Neural cell (in vitro differentiated cells): ENCODE measurements around the gene SOX13. TPM values are rescaled to one million over a fixed set of nuclear protein-coding genes. Genes with fewer than 3 reads are reported as not detected.

Source experiments
- H2AFZ ChIP-seq: fragments of 200-600, 300-800 bp; sonication (generic), shearing (Covaris generic); 2 replicates; pipeline ENCODE4 v1.6.0; 2014; ENCODE audit warnings: low read depth, mild to moderate bottlenecking, antibody characterized with exemption, low read length, moderate library complexity
- H3F3A ChIP-seq: fragments of 200-600 bp; shearing (Covaris generic); 2 replicates; pipeline ENCODE4 v1.6.1; 2016; ENCODE audit warnings: mild to moderate bottlenecking, moderate library complexity, mixed read lengths, antibody characterized with exemption, low read length; ENCODE audit not compliant: insufficient read depth, poor library complexity, severe bottlenecking
- H3K27ac ChIP-seq: fragments of 200-600, 300-800 bp; sonication (generic), shearing (Covaris generic); 2 replicates; pipeline ENCODE4 v1.5.1; 2014; ENCODE audit warnings: mild to moderate bottlenecking, low read length, moderate library complexity
- H3K27me3 ChIP-seq: fragments of 300-800, 200-600 bp; sonication (generic), shearing (Covaris generic); 2 replicates; pipeline ENCODE4 v1.6.0; 2014; ENCODE audit warnings: mild to moderate bottlenecking, low read depth, low read length, moderate library complexity; ENCODE audit not compliant: insufficient read depth
- H3K36me3 ChIP-seq: fragments of 300-800, 200-600 bp; sonication (generic), shearing (Covaris generic); 2 replicates; pipeline ENCODE4 v1.5.1; 2014; ENCODE audit warnings: mild to moderate bottlenecking, antibody characterized with exemption, low read length, moderate library complexity; ENCODE audit not compliant: insufficient read depth
- H3K4me2 ChIP-seq: fragments of 300-800, 200-600 bp; sonication (generic), shearing (Covaris generic); 2 replicates; pipeline ENCODE4 v1.6.0; 2014; ENCODE audit warnings: mild to moderate bottlenecking, low read length
- H3K4me3 ChIP-seq: fragments of 300-800, 200-600 bp; sonication (generic), shearing (Covaris generic); 2 replicates; pipeline ENCODE4 v1.5.1; 2014; ENCODE audit warnings: mild to moderate bottlenecking, low read length, moderate library complexity
- H3K79me2 ChIP-seq: fragments of 200-600 bp; shearing (Covaris generic); replicated peaks from 2 replicates; pipeline ENCODE4 v1.6.0; 2014; ENCODE audit warnings: mild to moderate bottlenecking, low read length, moderate library complexity; ENCODE audit not compliant: insufficient read depth
- H3K9ac ChIP-seq: fragments of 300-800, 200-600 bp; sonication (generic), shearing (Covaris generic); 2 replicates; pipeline ENCODE4 v1.6.1; 2016; ENCODE audit warnings: mild to moderate bottlenecking, low read length, mixed read lengths
- H3K9me2 ChIP-seq: fragments of 200-600 bp; shearing (Covaris generic); 2 replicates; pipeline ENCODE4 v1.6.1; 2016; ENCODE audit warnings: mild to moderate bottlenecking, low read length, mixed read lengths; ENCODE audit not compliant: insufficient read depth
- H3K9me3 ChIP-seq: fragments of 200-600, 300-800 bp; sonication (generic), shearing (Covaris generic); 2 replicates; pipeline ENCODE4 v1.6.1; 2016; ENCODE audit warnings: mild to moderate bottlenecking, mixed run types, low read length, moderate library complexity, mixed read lengths
- H4K20me1 ChIP-seq: fragments of 200-600 bp; shearing (Covaris generic); 2 replicates; pipeline ENCODE4 v1.6.1; 2016; ENCODE audit warnings: mild to moderate bottlenecking, mixed run types; ENCODE audit not compliant: insufficient read depth
- CTCF ChIP-seq: fragments of 450-650 bp; IDR thresholded peaks from 2 replicates; pipeline ENCODE4 v1.5.1; 2014; ENCODE audit warnings: antibody characterized with exemption, mild to moderate bottlenecking, moderate library complexity; ENCODE audit not compliant: poor library complexity, severe bottlenecking
- EP300 ChIP-seq: fragments of 450-650 bp; conservative IDR thresholded peaks from 2 replicates; pipeline ENCODE4 v1.6.1; 2014; ENCODE audit warnings: antibody characterized with exemption, mild to moderate bottlenecking, moderate library complexity; ENCODE audit not compliant: poor library complexity, severe bottlenecking
- EZH2 ChIP-seq: fragments of 200-600, 300-800 bp; shearing (Covaris generic), sonication (generic); IDR thresholded peaks from 2 replicates; pipeline ENCODE4 v1.6.1; 2014; ENCODE audit warnings: antibody characterized with exemption, low read length, borderline replicate concordance, mild to moderate bottlenecking; ENCODE audit not compliant: insufficient read depth, poor library complexity, severe bottlenecking
- MXI1 ChIP-seq: fragments of 450-650 bp; conservative IDR thresholded peaks from 2 replicates; pipeline ENCODE4 v1.6.1; 2014; ENCODE audit warnings: antibody characterized with exemption, mild to moderate bottlenecking; ENCODE audit not compliant: poor library complexity, severe bottlenecking
- POLR2AphosphoS5 ChIP-seq: IDR thresholded peaks from 2 replicates; pipeline ENCODE4 v1.6.1; 2012
- RAD21 ChIP-seq: fragments of 450-650 bp; conservative IDR thresholded peaks from 2 replicates; pipeline ENCODE4 v1.6.1; 2014; ENCODE audit warnings: antibody characterized with exemption, mild to moderate bottlenecking, moderate library complexity
- SMC3 ChIP-seq: fragments of 450-650 bp; conservative IDR thresholded peaks from 2 replicates; pipeline ENCODE4 v1.6.1; 2014; ENCODE audit warnings: antibody characterized with exemption, mild to moderate bottlenecking, moderate library complexity; ENCODE audit not compliant: poor library complexity
- TAF1 ChIP-seq: IDR thresholded peaks from 2 replicates; pipeline ENCODE4 v1.6.1; 2012; ENCODE audit warnings: low read depth
- polyA plus RNA-seq: library from polyadenylated mRNA; depleted of rRNA; stranded (reverse); fragments of >200 nt; gene quantifications from 2 replicates; pipeline ENCODE4 v1.2.3, GENCODE V29; 2014
- TF ChIP-seq, protein P1 (sequence below): IDR thresholded peaks from 2 replicates; pipeline ENCODE4 v1.6.1; 2012; ENCODE audit warnings: borderline replicate concordance

SOX13 gene
- polyA plus RNA-seq, 1 donor from 2014 or later = 1.7 TPM

DNA sequence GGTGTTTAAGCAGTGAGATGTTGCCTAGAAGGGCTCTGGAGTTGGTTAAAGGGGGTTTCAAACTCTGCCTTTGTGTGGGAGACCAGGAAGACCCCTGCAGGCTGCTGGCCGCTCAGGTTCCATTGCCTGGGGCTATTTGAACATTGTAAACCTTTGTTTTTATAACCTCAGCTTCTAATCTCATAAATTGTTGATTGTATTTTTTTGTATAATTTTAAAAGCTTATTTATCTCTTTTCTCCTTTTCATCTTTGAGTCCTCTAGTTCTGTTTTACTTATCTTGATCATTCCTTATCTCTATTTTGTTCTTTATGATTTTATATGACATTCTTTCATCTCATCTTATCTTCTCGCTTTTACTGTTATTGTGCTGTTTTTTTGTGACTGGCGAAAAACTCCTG, 45.5 kb upstream of the SOX13 start:
- Histone ChIP-seq H3K9me2 (no peaks in the 10 kb centered on the region), H2AFZ (no peak overlapping the region), H3K9me3 (no peaks in the 10 kb centered on the region), H4K20me1 (no peaks in the 10 kb centered on the region), H3K27me3 (no peaks in the 10 kb centered on the region), H3K4me3 (no peak overlapping the region), H3K27ac (no peak overlapping the region), H3K79me2 (no peaks in the 10 kb centered on the region), H3K4me2 (no peak overlapping the region), H3K9ac (no peak overlapping the region), H3K36me3 (no peaks in the 10 kb centered on the region), H3F3A (no peaks in the 10 kb centered on the region)
- TF ChIP-seq CTCF (no peak), TAF1 (no peak)

DNA sequence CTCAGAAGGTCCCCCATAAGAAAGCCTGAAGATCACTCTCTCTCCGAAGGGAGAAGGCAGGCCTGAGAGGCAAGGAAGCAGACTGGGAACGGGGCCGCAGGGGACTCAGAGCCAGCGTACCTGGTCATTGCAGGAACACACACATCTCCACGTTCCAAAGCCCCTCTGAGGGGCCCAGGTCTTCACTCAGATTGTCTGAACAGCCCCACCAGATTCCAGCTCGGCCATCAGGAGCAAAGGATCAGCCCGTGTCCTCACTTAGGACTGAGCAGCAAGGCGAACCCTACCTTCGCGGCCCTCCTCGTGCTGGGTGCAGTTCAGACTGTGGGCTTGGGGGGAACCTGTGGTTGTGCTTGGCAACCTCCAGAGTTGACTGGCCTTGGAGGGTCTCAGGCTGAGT, 43.9 kb upstream of the SOX13 start:
- Histone ChIP-seq H3K9me2 (no peaks in the 10 kb centered on the region), H3K9ac (no peak overlapping the region), H3K79me2 (no peaks in the 10 kb centered on the region), H3K4me3 (no peak overlapping the region), H2AFZ (no peak overlapping the region), H3K36me3 (no peaks in the 10 kb centered on the region), H3K4me2 (no peak overlapping the region), H3K9me3 (no peaks in the 10 kb centered on the region), H3F3A (no peaks in the 10 kb centered on the region), H3K27ac (no peak overlapping the region), H3K27me3 (no peaks in the 10 kb centered on the region), H4K20me1 (no peaks in the 10 kb centered on the region)
- TF ChIP-seq RAD21 (no peak), EP300 (no peak), MXI1 (no peak), TAF1 (no peak), CTCF (no peak), EZH2 (no peak)

DNA sequence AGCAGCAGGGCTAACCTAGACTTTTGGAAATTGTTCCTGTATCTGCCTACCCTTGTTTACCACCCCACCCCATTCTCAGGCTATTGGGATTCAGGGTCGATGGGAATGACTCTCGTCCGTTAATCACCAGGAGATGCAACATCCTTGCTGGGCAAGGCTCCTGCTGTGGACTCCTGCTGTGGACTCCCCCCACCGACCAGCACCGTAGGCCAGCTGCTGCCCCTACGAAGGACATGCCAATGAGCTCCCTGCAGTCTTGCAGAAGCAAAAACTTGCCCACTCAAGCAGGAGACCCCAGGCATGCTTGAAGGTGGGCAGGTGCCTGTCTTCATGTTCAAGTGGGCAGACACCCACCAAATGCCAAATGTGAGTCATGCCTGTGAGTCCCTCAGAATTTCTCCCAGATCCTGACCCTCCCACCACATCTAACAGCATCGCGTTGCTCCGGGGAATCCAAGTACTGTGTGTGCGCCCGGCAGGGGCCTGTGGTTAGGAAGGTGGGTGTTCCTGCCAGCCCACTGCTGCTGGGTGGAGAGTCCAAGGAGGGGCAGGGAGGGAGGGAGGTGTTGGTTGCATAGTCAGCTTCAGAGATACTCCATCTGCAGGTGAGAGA, 41.7 kb upstream of the SOX13 start:
- no peaks in the 10 kb centered on the region for H4K20me1 ChIP-seq
- no peaks in the 10 kb centered on the region for H3K36me3 ChIP-seq
- no peak overlapping the region for H3K9ac ChIP-seq
- H3K9me2 ChIP-seq = no peaks in the 10 kb centered on the region
- H3F3A ChIP-seq = no peaks in the 10 kb centered on the region
- no peaks in the 10 kb centered on the region for H3K27me3 ChIP-seq
- no peak for TF ChIP-seq EP300
- no peak for TF ChIP-seq SMC3
- no peak for TF ChIP-seq MXI1
- no peak for TF ChIP-seq CTCF
- TF ChIP-seq TAF1 = no peak
- TF ChIP-seq POLR2AphosphoS5 = no peak
- TF ChIP-seq RAD21 = no peak
- TF ChIP-seq, protein P1, sequence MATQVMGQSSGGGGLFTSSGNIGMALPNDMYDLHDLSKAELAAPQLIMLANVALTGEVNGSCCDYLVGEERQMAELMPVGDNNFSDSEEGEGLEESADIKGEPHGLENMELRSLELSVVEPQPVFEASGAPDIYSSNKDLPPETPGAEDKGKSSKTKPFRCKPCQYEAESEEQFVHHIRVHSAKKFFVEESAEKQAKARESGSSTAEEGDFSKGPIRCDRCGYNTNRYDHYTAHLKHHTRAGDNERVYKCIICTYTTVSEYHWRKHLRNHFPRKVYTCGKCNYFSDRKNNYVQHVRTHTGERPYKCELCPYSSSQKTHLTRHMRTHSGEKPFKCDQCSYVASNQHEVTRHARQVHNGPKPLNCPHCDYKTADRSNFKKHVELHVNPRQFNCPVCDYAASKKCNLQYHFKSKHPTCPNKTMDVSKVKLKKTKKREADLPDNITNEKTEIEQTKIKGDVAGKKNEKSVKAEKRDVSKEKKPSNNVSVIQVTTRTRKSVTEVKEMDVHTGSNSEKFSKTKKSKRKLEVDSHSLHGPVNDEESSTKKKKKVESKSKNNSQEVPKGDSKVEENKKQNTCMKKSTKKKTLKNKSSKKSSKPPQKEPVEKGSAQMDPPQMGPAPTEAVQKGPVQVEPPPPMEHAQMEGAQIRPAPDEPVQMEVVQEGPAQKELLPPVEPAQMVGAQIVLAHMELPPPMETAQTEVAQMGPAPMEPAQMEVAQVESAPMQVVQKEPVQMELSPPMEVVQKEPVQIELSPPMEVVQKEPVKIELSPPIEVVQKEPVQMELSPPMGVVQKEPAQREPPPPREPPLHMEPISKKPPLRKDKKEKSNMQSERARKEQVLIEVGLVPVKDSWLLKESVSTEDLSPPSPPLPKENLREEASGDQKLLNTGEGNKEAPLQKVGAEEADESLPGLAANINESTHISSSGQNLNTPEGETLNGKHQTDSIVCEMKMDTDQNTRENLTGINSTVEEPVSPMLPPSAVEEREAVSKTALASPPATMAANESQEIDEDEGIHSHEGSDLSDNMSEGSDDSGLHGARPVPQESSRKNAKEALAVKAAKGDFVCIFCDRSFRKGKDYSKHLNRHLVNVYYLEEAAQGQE = no peak
- TF ChIP-seq EZH2 = no peak
- H3K79me2 ChIP-seq = no peaks in the 10 kb centered on the region
- H2AFZ ChIP-seq = no peak overlapping the region
- H3K27ac ChIP-seq = no peak overlapping the region
- H3K4me3 ChIP-seq = no peak overlapping the region
- no peaks in the 10 kb centered on the region for H3K9me3 ChIP-seq
- no peak overlapping the region for H3K4me2 ChIP-seq
